GM12874 (cell line): ENCODE data around the gene ITPR1.

Experiments used
- TF ChIP-seq, protein P1 (sequence below): IDR thresholded peaks from 2 replicates; pipeline ENCODE4 v1.5.1; 2011; ENCODE audit warnings: low read depth, mild to moderate bottlenecking, control low read depth, low read length, moderate library complexity; ENCODE audit not compliant: insufficient read depth

ITPR1 gene

GRCh38 chr3:4637265-4637664, 144.1 kb downstream of the ITPR1 start:
- TF ChIP-seq, protein P1, sequence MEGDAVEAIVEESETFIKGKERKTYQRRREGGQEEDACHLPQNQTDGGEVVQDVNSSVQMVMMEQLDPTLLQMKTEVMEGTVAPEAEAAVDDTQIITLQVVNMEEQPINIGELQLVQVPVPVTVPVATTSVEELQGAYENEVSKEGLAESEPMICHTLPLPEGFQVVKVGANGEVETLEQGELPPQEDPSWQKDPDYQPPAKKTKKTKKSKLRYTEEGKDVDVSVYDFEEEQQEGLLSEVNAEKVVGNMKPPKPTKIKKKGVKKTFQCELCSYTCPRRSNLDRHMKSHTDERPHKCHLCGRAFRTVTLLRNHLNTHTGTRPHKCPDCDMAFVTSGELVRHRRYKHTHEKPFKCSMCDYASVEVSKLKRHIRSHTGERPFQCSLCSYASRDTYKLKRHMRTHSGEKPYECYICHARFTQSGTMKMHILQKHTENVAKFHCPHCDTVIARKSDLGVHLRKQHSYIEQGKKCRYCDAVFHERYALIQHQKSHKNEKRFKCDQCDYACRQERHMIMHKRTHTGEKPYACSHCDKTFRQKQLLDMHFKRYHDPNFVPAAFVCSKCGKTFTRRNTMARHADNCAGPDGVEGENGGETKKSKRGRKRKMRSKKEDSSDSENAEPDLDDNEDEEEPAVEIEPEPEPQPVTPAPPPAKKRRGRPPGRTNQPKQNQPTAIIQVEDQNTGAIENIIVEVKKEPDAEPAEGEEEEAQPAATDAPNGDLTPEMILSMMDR = no peak

DNA sequence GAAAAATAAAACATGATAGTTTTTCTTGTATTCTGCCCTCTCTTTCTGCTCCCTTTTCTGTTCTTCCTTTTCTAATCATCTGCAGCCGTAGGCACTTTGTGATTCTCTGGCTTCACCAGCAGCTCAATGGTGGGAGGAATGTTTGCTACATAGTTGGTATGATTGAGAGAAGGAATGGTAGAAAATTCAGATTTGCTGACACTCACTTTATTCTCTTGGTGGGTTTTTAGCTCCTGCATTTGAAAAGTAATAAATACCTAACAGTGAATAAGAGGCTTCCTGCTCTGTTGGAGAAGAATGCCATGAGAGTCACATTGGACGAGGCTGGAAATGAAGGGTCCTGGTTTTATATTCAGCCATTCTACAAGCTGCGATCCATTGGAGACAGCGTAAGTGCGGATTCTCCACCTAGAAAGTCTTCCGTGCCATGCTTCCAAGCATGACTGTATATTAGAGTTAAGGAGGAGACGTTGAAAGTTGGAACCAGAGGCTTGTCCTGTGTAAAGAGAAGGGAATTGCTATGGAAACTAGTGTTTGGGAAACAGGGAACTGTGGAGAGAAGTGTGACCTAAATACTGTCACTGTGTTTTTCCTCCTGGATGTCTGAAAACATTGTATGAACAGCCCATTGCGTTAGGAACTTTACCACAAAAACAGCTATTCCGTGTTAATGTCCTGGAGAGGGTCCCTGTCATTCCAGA, 148.9 kb downstream of the ITPR1 start:
- TF ChIP-seq, protein P1 = no peak

DNA sequence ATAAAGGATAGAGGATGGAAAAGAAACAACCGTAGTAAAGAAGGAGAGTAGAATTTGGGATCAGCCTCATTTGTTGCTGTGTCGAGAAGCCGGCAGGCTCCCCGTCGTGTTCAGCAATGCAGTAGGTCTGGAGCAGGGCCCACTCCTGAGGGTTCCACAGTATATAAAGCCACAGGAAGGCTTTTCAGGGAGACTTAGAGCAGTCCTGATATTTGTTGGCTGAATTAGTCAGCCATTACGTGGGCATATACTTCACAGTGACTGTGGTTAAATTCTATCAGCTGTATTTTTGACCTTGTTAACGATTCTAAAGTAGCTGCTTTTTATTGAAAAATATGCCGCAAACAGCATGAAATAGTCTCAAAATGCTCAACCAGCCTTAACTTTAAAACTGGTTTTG, 149.5 kb downstream of the ITPR1 start:
- TF ChIP-seq, protein P1 = no peak

DNA sequence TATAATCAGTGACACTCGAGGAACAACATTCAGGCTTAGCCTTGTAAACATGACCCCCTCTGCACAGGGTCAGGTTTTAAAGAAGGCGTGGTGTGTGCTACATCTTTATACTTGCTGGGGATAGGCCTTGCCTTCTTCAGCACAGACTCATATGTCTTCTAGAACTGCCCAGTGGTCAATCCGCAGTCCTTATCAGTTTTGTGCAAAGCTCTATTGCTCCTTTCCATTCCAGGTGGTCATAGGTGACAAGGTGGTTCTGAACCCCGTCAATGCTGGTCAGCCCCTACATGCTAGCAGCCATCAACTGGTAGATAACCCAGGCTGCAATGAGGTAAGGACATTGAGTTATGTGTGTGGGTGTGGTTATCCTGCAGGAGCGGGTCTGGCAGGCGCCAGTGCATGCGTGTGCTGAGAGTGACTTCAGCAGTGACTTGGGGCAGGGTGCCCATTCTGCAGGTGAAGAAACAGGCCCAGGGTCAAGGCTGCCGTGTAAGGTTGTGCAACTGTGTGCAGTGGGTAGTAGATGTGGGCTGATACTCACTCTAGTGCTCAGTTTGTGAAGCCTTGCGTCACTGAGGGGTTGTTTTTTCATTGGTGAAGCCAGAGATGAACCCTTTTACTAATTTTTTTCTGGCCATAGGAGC, 150.9 kb downstream of the ITPR1 start:
- TF ChIP-seq, protein P1 = no peak

DNA sequence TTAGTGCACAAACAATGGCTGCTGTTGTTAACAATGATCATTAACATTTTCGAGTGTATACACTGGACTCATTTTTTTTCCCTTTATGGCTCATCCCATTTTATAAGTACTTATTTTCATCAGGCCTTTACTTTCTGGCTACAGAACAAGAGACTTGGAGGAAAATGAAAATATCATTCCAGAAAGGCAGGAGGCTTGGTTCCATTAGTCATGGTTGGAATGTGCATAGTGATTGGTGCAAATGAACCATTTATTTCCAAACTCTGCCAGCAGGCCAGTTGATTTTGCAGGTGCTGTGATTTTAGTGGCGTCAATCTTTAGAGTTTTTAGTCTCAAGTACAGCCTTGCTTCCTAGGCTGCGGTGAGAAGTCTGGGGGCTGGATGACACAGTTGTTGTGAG, 151.8 kb downstream of the ITPR1 start:
- TF ChIP-seq, protein P1 = no peak

DNA sequence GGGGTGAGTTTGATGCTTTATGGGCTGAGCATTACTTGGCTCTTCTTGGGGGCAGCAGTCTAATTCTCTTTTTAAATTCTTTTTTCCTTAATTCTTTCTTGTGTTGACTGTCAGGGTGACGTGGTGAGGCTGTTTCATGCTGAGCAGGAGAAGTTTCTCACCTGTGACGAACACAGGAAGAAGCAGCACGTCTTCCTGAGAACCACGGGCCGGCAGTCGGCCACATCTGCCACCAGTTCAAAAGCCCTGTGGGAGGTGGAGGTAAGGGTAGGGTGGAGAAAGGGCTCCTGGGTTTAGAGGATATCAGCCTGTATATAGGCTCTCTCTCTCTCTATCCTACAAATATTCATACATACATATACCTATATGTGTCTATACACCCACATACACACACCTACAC, 152.3 kb downstream of the ITPR1 start:
- TF ChIP-seq, protein P1 = no peak

GRCh38 chr3:4647411-4647810, 154.3 kb downstream of the ITPR1 start:
- TF ChIP-seq, protein P1 = no peak
